ENCODE measurements around the gene TTLL1. TPM values are rescaled to one million over a fixed set of nuclear protein-coding genes. Genes with fewer than 3 reads are reported as not detected.

The TTLL1 gene
- total RNA-seq, 2 donors from 2014 or later = 1.1 to 4.3 TPM

DNA sequence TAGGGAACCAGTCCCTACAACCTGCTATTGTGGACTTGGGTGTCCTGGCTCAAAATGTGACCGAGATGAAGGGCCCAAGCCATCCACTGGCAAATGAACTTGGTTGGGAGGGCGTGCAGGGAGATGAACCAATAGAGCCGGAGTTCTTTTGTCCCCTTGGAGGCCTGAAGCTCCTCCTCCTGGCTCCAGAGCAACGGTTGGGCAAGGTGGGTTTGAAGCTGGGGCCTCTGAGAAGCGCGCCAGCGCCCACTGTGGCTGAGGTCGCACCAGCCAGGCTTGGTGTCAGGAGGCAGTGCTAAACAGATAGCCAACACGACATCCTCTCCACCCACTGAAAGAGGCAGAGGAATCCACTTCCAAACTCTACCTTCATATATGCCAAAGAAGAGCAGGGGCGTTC, 38.2 kb downstream of the TTLL1 start:
- H3K36me3 ChIP-seq = no peaks in the 10 kb centered on the region
- DNase-seq (ENCODE audit: low spot score) (no peak), ATAC-seq (ENCODE audit: insufficient number of reproducible peaks, low FRiP score, low read depth) (no peak)
- no peak overlapping the region for H3K27ac ChIP-seq
- no peaks in the 10 kb centered on the region for H3K27me3 ChIP-seq (replicated peaks; ENCODE audit: insufficient read depth)
- TF ChIP-seq, protein P1, sequence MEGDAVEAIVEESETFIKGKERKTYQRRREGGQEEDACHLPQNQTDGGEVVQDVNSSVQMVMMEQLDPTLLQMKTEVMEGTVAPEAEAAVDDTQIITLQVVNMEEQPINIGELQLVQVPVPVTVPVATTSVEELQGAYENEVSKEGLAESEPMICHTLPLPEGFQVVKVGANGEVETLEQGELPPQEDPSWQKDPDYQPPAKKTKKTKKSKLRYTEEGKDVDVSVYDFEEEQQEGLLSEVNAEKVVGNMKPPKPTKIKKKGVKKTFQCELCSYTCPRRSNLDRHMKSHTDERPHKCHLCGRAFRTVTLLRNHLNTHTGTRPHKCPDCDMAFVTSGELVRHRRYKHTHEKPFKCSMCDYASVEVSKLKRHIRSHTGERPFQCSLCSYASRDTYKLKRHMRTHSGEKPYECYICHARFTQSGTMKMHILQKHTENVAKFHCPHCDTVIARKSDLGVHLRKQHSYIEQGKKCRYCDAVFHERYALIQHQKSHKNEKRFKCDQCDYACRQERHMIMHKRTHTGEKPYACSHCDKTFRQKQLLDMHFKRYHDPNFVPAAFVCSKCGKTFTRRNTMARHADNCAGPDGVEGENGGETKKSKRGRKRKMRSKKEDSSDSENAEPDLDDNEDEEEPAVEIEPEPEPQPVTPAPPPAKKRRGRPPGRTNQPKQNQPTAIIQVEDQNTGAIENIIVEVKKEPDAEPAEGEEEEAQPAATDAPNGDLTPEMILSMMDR (IDR thresholded peaks at IDR 0.05) = no peak
- no peak overlapping the region for H3K4me3 ChIP-seq
- H3K4me1 ChIP-seq (ENCODE audit: control insufficient read depth in 1 of 2, low read depth in 2 of 2) = no peaks in the 10 kb centered on the region
- no peaks in the 10 kb centered on the region for H3K9me3 ChIP-seq

DNA sequence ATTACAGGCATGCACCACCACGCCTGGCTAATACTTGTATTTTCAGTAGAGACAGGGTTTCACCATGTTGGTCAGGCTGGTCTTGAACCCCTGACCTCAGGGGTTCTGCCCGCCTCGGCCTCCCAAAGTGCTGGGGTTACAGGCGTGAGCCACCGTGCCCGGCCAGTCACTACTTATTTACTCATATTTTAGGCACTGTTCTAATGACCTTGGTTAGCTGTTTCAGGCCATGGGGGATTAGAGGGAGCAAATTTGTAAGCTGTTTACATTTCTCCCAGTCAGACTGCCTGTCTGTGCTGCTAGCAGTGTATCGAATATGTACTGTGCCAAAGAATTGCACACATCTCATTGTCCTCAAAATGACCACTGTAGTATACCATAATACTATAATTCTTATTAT, 41.6 kb downstream of the TTLL1 start:
- H3K9me3 ChIP-seq = no peaks in the 10 kb centered on the region
- no peak for DNase-seq (ENCODE audit: low spot score)
- H3K4me1 ChIP-seq (ENCODE audit: control insufficient read depth in 1 of 2, low read depth in 2 of 2) = no peaks in the 10 kb centered on the region
- H3K27me3 ChIP-seq (replicated peaks; ENCODE audit: insufficient read depth) = no peaks in the 10 kb centered on the region
- no peak overlapping the region for H3K4me3 ChIP-seq
- no peak for ATAC-seq (ENCODE audit: insufficient number of reproducible peaks, low FRiP score, low read depth)
- no peaks in the 10 kb centered on the region for H3K36me3 ChIP-seq
- TF ChIP-seq, protein P1 (IDR thresholded peaks at IDR 0.05) = no peak
- H3K27ac ChIP-seq = no peak overlapping the region

DNA sequence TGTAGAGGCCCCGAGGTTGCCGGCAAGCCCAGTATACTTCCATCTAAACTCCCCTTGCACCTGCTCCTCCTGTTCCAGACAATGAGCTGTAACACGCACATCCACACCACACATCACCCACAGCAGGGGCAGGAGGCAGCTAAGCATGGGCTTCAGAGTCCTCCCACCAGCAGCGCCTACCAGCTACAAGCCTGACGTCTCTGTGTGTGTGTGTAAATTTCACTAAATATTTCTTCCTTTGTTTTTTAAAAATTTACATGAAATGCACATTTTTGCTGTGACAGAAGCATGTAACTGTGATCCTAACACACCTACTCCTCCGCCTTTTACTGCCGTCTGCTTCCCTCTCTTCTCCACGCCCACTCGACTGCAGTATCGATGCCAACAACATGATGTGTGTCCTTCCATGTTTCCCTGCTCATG, 44.9 kb downstream of the TTLL1 start:
- no peak for ATAC-seq (ENCODE audit: insufficient number of reproducible peaks, low FRiP score, low read depth)
- Histone ChIP-seq H3K4me3 (no peak overlapping the region), H3K9me3 (no peaks in the 10 kb centered on the region), H3K27me3 (replicated peaks; ENCODE audit: insufficient read depth) (no peaks in the 10 kb centered on the region), H3K27ac (no peak overlapping the region), H3K36me3 (no peaks in the 10 kb centered on the region), H3K4me1 (ENCODE audit: control insufficient read depth in 1 of 2, low read depth in 2 of 2) (no peaks in the 10 kb centered on the region)
- TF ChIP-seq, protein P1 (IDR thresholded peaks at IDR 0.05) = no peak
- no peak for DNase-seq (ENCODE audit: low spot score)

DNA sequence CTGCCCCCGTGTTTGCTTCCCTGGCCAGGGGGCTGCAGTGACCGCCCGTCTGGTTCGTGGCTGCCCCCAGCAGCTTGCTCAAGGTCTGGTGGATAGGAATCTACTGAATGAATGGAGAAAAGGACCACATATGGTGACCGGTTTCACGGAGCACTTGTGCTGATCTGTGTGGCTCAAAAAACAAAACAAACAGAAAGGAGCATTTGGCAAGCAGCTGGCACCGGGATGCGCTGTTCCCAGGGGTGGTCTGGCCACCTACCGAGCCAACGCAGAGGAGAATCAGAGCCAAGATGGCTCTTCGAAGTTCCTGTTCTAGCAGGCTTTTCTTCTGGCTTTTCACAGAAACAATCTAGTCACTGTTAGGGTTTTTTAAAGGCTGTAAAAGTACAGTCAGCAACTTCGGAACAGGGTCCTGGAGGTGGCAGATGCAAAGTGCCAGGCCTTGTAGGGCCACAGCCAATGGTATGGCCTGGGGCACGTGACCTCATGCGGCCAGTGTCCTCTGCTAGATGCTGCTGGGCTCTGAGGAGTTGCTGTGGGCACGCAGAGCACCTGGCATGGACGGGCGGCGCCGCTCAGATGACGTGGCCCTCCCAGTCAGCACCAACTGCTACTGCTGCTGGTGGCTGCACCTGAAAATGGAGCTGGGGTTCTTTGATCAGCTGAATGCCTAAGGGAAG, 47.0 kb downstream of the TTLL1 start:
- no peaks in the 10 kb centered on the region for H3K4me1 ChIP-seq (ENCODE audit: control insufficient read depth in 1 of 2, low read depth in 2 of 2)
- TF ChIP-seq, protein P1 (IDR thresholded peaks at IDR 0.05) = no peak
- no peaks in the 10 kb centered on the region for H3K9me3 ChIP-seq
- ATAC-seq (ENCODE audit: insufficient number of reproducible peaks, low FRiP score, low read depth) (no peak), DNase-seq (ENCODE audit: low spot score) (no peak)
- H3K27me3 ChIP-seq (replicated peaks; ENCODE audit: insufficient read depth) = no peaks in the 10 kb centered on the region
- no peak overlapping the region for H3K27ac ChIP-seq
- no peak overlapping the region for H3K4me3 ChIP-seq
- no peaks in the 10 kb centered on the region for H3K36me3 ChIP-seq

DNA sequence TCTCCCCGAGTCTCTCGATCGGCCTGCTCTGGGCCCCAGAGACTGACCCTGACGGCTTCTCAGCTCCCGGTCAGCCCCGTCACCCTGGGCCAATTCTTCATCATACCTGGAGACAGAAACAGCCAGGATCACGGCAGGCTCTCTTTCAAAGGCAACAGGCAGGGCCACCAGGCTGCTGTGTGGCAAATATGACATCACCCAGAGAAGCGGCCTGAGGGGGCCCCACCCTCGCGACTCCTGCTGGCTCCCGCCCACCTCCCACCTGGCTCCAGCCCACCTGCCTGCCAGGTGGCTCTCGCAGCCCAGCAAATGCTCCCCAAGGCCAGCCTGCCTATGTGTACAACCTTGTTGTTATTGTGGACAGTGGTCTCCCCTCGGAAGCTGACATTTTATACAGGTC, 49.4 kb downstream of the TTLL1 start:
- H3K27ac ChIP-seq = no peak overlapping the region

More for the DNA sequence above, 49.4 kb downstream of the TTLL1 start:
- no peaks in the 10 kb centered on the region for H3K36me3 ChIP-seq
- no peak for ATAC-seq (ENCODE audit: insufficient number of reproducible peaks, low FRiP score, low read depth)
- no peaks in the 10 kb centered on the region for H3K4me1 ChIP-seq (ENCODE audit: control insufficient read depth in 1 of 2, low read depth in 2 of 2)
- no peak for DNase-seq (ENCODE audit: low spot score)
- H3K27me3 ChIP-seq (replicated peaks; ENCODE audit: insufficient read depth) = no peaks in the 10 kb centered on the region
- H3K9me3 ChIP-seq = no peaks in the 10 kb centered on the region
- TF ChIP-seq, protein P1 (IDR thresholded peaks at IDR 0.05) = no peak
- H3K4me3 ChIP-seq = no peak overlapping the region

Data from thoracic aorta (tissue), 2 donors.